GM21737 (cell line): ENCODE data around the gene VEGFA.

Source experiments
- ATAC-seq: cut with Tn5 transposase; IDR thresholded peaks from one replicate; pipeline ENCODE4 v1.9.1; 2021; ENCODE audit warnings: mild to moderate bottlenecking, moderate library complexity; ENCODE audit not compliant: unreplicated experiment

VEGFA gene

DNA sequence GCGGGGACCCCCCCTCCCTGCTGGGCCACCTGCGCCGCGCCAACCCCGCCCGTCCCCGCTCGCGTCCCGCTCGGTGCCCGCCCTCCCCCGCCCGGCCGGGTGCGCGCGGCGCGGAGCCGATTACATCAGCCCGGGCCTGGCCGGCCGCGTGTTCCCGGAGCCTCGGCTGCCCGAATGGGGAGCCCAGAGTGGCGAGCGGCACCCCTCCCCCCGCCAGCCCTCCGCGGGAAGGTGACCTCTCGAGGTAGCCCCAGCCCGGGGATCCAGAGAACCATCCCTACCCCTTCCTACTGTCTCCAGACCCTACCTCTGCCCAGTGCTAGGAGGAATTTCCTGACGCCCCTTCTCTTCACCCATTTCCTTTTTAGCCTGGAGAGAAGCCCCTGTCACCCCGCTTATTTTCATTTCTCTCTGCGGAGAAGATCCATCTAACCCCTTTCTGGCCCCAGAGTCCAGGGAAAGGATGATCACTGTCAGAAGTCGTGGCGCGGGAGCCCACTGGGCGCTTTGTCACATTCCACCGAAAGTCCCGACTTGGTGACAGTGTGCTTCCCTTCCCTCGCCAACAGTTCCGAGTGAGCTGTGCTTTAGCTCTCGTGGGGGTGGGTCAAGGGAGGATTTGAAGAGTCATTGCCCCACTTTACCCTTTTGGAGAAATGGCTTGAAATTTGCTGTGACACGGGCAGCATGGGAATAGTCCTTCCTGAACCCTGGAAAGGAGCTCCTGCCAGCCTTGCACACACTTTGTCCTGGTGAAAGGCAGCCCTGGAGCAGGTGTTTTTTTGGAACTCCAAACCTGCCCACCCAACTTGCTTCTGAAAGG, 2.1 kb downstream of the VEGFA start:
- ATAC-seq, result no peak

DNA sequence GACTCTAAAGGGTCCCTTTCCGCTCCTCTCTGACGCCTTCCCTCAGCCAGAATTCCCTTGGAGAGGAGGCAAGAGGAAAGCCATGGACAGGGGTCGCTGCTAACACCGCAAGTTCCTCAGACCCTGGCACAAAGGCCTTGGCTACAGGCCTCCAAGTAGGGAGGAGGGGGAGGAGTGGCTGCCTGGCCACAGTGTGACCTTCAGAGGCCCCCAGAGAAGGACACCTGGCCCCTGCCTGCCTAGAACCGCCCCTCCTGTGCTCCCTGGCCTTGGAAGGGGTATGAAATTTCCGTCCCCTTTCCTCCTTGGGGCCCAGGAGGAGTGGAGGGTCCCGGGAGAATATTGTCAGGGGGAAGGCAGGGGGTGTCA, 2.7 kb downstream of the VEGFA start:
- ATAC-seq, result no peak

DNA sequence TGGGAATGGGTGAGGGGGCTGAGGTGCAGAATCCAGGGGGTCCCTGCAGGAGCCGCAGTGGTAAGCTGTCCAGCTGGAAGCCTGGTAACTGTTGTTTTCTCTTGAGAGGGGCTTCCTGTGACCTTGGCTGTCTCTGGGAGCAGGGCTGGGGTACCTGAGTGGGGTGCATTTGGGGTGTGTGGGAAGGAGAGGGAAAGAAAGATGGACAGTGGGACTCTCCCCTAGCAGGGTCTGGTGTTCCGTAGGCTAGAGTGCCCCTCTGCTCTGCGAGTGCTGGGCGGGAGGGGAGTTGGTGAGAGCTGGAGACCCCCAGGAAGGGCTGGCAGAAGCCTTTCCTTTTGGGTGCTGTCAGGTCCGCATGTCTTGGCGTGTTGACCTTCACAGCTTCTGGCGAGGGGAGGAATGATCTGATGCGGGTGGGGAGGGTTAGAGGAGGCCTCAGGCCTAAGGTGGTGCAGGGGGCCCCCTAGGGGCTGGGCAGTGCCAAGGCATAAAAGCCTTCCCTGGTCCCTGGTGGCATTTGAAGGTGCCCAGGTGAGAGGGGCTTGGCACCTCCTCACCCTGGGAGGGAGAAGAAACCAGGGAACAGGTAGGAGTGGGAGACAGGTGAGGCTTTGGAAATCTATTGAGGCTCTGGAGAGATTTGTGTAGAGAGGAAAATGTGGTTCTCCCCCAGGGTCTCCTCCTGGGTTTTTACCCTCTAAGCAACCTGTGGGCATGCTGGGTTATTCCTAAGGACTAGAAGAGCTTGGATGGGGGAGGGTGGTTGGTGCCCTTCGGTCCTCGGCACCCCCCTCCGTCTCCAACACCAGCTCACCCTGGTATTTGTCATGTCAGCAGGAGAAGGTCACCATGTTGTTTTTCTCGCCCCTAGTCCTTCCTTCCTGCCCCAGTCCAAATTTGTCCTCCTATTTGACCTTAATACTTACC, 3.3 kb downstream of the VEGFA start:
- ATAC-seq, result no peak

GRCh38 chr6:43773980-43774775, 4.2 kb downstream of the VEGFA start:
- no peak for ATAC-seq

- ATAC-seq, result no peak
Observed at GRCh38 chr6:43774776-43775534, 4.9 kb downstream of the VEGFA start.

DNA sequence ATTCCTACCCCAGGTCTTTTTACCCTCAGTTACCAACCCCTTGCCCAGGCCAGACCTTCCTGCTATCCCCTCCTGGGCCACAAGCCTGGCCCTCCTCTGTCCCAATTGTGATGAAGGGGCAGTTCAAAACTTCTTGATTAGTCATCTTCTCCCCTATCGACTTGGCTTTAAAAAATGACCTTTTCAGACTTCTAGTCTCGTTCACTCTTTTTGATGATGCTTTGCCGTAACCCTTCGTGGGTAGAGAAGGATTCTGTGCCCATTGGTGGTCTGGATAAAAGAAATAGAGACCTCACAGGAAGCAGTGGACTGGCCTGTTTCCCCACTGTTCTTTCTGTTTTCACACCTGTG, 5.5 kb downstream of the VEGFA start:
- ATAC-seq, result no peak

GRCh38 chr6:43776115-43776798, 6.2 kb downstream of the VEGFA start:
- no peak for ATAC-seq

- ATAC-seq, result no peak
Observed at GRCh38 chr6:43776799-43777776, 7.1 kb downstream of the VEGFA start.

GRCh38 chr6:43778131-43778855, 8.3 kb downstream of the VEGFA start:
- ATAC-seq, result no peak

- ATAC-seq, result no peak
Observed at GRCh38 chr6:43778976-43779851, 9.2 kb downstream of the VEGFA start.

DNA sequence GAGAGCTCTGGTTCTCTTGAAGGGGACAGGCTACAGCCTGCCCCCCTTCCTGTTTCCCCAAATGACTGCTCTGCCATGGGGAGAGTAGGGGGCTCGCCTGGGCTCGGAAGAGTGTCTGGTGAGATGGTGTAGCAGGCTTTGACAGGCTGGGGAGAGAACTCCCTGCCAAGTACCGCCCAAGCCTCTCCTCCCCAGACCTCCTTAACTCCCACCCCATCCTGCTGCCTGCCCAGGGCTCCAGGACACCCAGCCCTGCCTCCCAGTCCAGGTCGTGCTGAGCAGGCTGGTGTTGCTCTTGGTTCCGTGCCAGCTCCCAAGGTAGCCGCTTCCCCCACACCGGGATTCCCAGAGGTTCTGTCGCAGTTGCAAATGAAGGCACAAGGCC, 9.8 kb downstream of the VEGFA start:
- no peak for ATAC-seq

GRCh38 chr6:43780293-43780692, 10.3 kb downstream of the VEGFA start:
- no peak for ATAC-seq

- no peak for ATAC-seq
Observed at GRCh38 chr6:43780941-43781928, 11.2 kb downstream of the VEGFA start.

DNA sequence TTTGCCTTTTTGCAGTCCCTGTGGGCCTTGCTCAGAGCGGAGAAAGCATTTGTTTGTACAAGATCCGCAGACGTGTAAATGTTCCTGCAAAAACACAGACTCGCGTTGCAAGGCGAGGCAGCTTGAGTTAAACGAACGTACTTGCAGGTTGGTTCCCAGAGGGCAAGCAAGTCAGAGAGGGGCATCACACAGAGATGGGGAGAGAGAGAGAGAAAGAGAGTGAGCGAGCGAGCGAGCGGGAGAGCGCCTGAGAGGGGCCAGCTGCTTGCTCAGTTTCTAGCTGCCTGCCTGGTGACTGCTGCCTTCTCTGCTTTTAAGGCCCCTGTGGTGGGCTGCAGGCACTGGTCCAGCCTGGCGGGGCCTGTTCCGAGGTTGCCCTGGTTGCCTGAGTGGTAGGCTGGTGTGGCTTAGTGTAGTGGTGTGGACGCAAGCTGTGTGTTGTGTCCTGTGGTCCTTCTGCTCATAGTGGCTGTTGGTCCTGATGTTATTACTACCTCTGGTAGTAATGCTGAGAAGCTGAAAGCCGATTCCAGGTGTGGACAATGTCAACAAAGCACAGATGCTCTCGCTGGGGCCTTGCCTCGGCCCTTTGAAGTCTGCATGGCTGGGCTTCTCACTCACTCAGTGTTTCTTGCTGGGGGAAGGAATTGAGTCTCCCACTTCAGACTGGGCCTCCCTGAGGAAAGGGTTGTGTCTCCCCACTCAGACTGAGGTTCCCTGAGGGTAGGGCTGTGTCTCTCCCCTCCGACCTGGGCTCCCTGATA, 12.1 kb downstream of the VEGFA start:
- no peak for ATAC-seq

- ATAC-seq, result no peak
Observed at GRCh38 chr6:43782764-43783513, 12.9 kb downstream of the VEGFA start.
